ENCODE data around the gene DNAJB11. TPM values are rescaled to one million over a fixed set of nuclear protein-coding genes. Genes with fewer than 3 reads are reported as not detected.

Gene DNAJB11
- total RNA-seq, 2 donors from 2014 or later: 38.9 to 76.5 TPM

DNA sequence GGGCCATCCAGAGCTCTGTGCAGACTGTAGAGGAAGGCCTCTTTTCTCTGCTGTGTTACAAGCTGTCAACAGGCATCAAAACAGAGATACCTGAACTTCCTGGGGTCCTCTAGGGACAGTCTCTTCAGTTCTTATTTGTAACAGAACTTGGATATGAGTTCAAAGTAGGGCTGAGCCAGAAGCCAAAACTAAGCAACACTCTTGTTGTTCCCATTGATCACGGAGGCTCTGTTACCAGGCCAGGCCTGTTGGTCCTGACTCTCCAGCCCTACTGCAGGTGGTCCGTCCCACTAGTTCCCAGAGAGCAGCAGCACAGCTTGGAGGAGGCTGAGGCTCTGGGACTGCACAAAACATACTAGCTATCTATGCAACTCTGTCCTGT lies 29.3 kb downstream of the DNAJB11 start:
- intact Hi-C loops (cut with DNase I): no loop called here
- no peak for DNase-seq
- Histone ChIP-seq H3K4me3 (no peak overlapping the region), H3K4me1 (peaks cover 31% of the 10 kb centered on the region), H3K27me3 (no peaks in the 10 kb centered on the region), H3K36me3 (replicated peaks in 1 of 2; ENCODE audit: insufficient read depth in 1 of 2, low read depth in 2 of 2) (no peaks in the 10 kb centered on the region), H3K9me3 (no peaks in the 10 kb centered on the region), H3K27ac (peak overlapping the region in 1 of 4 donors; percentile 6)
- TF ChIP-seq, protein P1, sequence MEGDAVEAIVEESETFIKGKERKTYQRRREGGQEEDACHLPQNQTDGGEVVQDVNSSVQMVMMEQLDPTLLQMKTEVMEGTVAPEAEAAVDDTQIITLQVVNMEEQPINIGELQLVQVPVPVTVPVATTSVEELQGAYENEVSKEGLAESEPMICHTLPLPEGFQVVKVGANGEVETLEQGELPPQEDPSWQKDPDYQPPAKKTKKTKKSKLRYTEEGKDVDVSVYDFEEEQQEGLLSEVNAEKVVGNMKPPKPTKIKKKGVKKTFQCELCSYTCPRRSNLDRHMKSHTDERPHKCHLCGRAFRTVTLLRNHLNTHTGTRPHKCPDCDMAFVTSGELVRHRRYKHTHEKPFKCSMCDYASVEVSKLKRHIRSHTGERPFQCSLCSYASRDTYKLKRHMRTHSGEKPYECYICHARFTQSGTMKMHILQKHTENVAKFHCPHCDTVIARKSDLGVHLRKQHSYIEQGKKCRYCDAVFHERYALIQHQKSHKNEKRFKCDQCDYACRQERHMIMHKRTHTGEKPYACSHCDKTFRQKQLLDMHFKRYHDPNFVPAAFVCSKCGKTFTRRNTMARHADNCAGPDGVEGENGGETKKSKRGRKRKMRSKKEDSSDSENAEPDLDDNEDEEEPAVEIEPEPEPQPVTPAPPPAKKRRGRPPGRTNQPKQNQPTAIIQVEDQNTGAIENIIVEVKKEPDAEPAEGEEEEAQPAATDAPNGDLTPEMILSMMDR (IDR thresholded peaks at IDR 0.05): no peak
- no peak for TF ChIP-seq POLR2A (IDR thresholded peaks at IDR 0.05)
- no peak for ATAC-seq
- 80 to 92% methylated on average over 2 of the region's 2 CpGs for WGBS, 2 donors

DNA sequence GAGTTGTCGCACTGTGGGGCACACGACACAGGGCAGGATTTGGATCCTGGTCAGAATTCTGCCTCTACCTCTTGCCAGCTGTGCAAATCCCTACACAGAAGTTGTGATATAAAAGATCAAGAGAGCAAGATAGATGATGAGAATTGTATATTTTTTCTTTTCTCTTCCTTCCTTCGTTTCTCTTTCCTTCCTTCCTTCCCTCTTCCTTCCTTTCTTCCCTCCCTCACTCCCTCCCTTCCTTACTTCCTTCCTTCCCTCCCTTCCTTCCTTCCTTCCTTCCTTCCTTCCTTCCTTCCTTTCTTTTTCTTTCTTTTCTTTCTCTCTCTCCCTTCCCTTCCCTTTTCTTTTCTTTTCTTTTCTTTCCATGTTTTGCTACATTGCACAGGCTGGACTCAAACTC lies 30.4 kb downstream of the DNAJB11 start:
- Histone ChIP-seq H3K4me3 (no peak overlapping the region), H3K27me3 (no peaks in the 10 kb centered on the region), H3K9me3 (no peaks in the 10 kb centered on the region), H3K36me3 (replicated peaks in 1 of 2; ENCODE audit: insufficient read depth in 1 of 2, low read depth in 2 of 2) (no peaks in the 10 kb centered on the region), H3K27ac (no peak overlapping the region), H3K4me1 (peaks cover 39% of the 10 kb centered on the region)
- ATAC-seq (no peak), DNase-seq (no peak)
- TF ChIP-seq, protein P1 (IDR thresholded peaks at IDR 0.05): no peak
- TF ChIP-seq POLR2A (IDR thresholded peaks at IDR 0.05): no peak
- intact Hi-C loops (cut with DNase I): no loop called here
- WGBS, 2 donors: 53 to 58% methylated on average over 3 of the region's 3 CpGs

DNA sequence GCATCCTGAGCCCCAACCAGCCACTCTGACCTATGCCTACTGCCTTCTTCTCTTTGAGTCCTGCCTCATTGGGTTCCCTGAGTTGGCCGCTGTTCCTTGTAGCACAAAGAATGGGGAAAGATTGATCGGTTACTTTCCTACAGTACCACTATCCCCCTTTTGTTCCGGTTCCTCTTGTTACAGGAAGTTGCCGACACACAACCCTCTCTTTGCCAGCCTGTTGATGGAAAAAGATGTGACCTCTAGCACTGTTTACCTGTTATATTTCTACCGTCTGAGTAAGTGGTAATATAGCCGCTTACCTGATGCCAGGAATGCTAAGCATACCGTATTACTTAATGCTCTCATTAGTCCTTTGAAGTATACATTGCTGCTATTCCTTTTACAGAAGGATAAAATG lies 32.6 kb downstream of the DNAJB11 start:
- DNase-seq: no peak
- Histone ChIP-seq H3K27me3 (no peaks in the 10 kb centered on the region), H3K4me3 (no peak overlapping the region), H3K4me1 (peaks cover 47% of the 10 kb centered on the region), H3K36me3 (replicated peaks in 1 of 2; ENCODE audit: insufficient read depth in 1 of 2, low read depth in 2 of 2) (no peaks in the 10 kb centered on the region), H3K9me3 (no peaks in the 10 kb centered on the region), H3K27ac (no peak overlapping the region)
- intact Hi-C loops (cut with DNase I): no loop called here
- TF ChIP-seq POLR2A (IDR thresholded peaks at IDR 0.05): no peak
- TF ChIP-seq, protein P1 (IDR thresholded peaks at IDR 0.05): no peak
- ATAC-seq: no peak
- WGBS, 2 donors: 81 to 87% methylated on average over 7 of the region's 7 CpGs

DNA sequence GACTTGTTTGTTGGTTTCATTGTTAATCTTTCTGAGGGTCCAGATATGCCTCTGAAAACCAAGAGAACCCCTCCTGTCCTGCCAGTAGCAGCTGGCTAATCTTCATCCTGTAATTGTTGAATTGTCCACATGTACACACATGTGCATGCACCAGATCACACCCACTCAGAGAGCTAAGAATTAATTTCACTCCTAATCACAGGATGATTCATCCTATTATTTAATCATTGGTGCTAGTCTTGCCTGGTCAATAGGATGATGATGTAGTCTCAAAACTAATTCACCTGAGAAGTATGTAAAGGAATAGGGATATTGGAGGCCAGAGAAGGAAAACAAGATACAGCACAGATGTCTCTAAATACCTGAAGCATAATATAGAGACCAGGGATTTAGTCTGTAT lies 34.6 kb downstream of the DNAJB11 start:
- intact Hi-C loops (cut with DNase I): no loop called here
- DNase-seq (no peak), ATAC-seq (no peak)
- no peak for TF ChIP-seq POLR2A (IDR thresholded peaks at IDR 0.05)
- TF ChIP-seq, protein P1 (IDR thresholded peaks at IDR 0.05): no peak
- H3K4me1 ChIP-seq: peaks cover 29% of the 10 kb centered on the region
- H3K27me3 ChIP-seq: no peaks in the 10 kb centered on the region
- H3K4me3 ChIP-seq: no peak overlapping the region
- peak overlapping the region in 2 of 4 donors; percentile 70 to 80 for H3K27ac ChIP-seq
- no peaks in the 10 kb centered on the region for H3K36me3 ChIP-seq (replicated peaks in 1 of 2; ENCODE audit: insufficient read depth in 1 of 2, low read depth in 2 of 2)
- H3K9me3 ChIP-seq: no peaks in the 10 kb centered on the region

Measured in body of pancreas (tissue), 4 donors.